Caco-2 (cell line): ENCODE results near the gene BRCC3. TPM values are rescaled to one million over a fixed set of nuclear protein-coding genes. Genes with fewer than 3 reads are reported as not detected.

Experiments
- BruUV-seq: library from RNA; stranded (reverse); fragments of 400-500 nt; replicated peaks from 2 replicates; lab custom pipeline; 2021; lab: Mats Ljungman, UMichigan
- CTCF ChIA-PET: fragments of 300-600 bp; sonication (Branson Sonifier 250); formaldehyde crosslinking; loops from one replicate; lab custom pipeline; 2022; ENCODE audit warnings: antibody characterized with exemption; lab: Charles Lee
- POLR2A ChIA-PET: fragments of 300-600 bp; sonication (Branson Sonifier 250); formaldehyde crosslinking; loops from one replicate; lab custom pipeline; 2022; ENCODE audit warnings: antibody characterized with exemption; lab: Charles Lee
- DNase-seq, 2 experiments: peaks; one replicate each; pipeline versions ENCODE4 v3.0.0 to v3.0.0-alpha.2; 2020 to 2022
- H3K27me3 ChIP-seq: replicated peaks from 2 replicates; pipeline ENCODE4 v1.6.0; 2011; ENCODE audit warnings: low read length; ENCODE audit not compliant: control insufficient read depth, insufficient read depth
- H3K36me3 ChIP-seq: 2 replicates; pipeline ENCODE4 v1.5.1; 2011; ENCODE audit warnings: low read length; ENCODE audit not compliant: control insufficient read depth, insufficient read depth
- H3K4me1 ChIP-seq: fragments of 250-450 bp; sonication (Bioruptor Pico); 2 replicates; pipeline ENCODE4 v1.5.1; 2020; ENCODE audit warnings: mild to moderate bottlenecking
- H3K4me3 ChIP-seq: 2 replicates; pipeline ENCODE4 v1.5.1; 2011; ENCODE audit warnings: low read depth, mild to moderate bottlenecking, control low read depth, low read length
- H3K9me3 ChIP-seq: fragments of 250-450 bp; sonication (Bioruptor Pico); 2 replicates; pipeline ENCODE4 v1.5.1; 2020; ENCODE audit warnings: mild to moderate bottlenecking, moderate library complexity
- H3K27ac Mint-ChIP-seq: one replicate; pipeline ENCODE4 v1.8.0; 2022; ENCODE audit warnings: mixed read lengths; ENCODE audit not compliant: unreplicated experiment
- H3K27me3 Mint-ChIP-seq: one replicate; pipeline ENCODE4 v1.8.0; 2022; ENCODE audit warnings: mixed read lengths; ENCODE audit not compliant: insufficient read depth, unreplicated experiment
- H3K36me3 Mint-ChIP-seq: one replicate; pipeline ENCODE4 v1.8.0; 2022; ENCODE audit warnings: mild to moderate bottlenecking, mixed read lengths; ENCODE audit not compliant: insufficient read depth, unreplicated experiment
- H3K4me1 Mint-ChIP-seq: one replicate; pipeline ENCODE4 v1.8.0; 2022; ENCODE audit warnings: low read depth, mixed read lengths; ENCODE audit not compliant: unreplicated experiment
- H3K4me3 Mint-ChIP-seq: one replicate; pipeline ENCODE4 v1.8.0; 2022; ENCODE audit warnings: mild to moderate bottlenecking, moderate library complexity, mixed read lengths; ENCODE audit not compliant: unreplicated experiment
- H3K9me3 Mint-ChIP-seq: one replicate; pipeline ENCODE4 v1.8.0; 2022; ENCODE audit warnings: mixed read lengths; ENCODE audit not compliant: unreplicated experiment
- CTCF ChIP-seq, 2 experiments: fragments of 200-600 bp in 1 of 2; IDR thresholded peaks; 1 replicate in 1 of 2; 2 replicates in 1 of 2; pipeline versions ENCODE4 v1.5.1 to v1.8.0; 2011 to 2022; ENCODE audit warnings: antibody characterized with exemption in 1 of 2, control low read depth in 1 of 2, inconsistent platforms in 1 of 2, low read depth in 1 of 2, low read length in 1 of 2, mild to moderate bottlenecking in 1 of 2, moderate library complexity in 1 of 2; ENCODE audit not compliant: insufficient read depth in 1 of 2, severe bottlenecking in 1 of 2, unreplicated experiment in 1 of 2
- intact Hi-C: fragments of 100-400 bp; cut with micrococcal nuclease; formaldehyde crosslinking; loops from one replicate; pipeline ENCODE4 v1.10.0; 2022; ENCODE audit not compliant: unreplicated experiment
- total RNA-seq: library from RNA; stranded (reverse); gene quantifications from 2 replicates; pipeline ENCODE4 v1.2.3, GENCODE V29; 2022

BRCC3 gene
- total RNA-seq, 1 experiment from 2014 or later = 30.4 TPM

- no TSS peak for BruUV-seq
- no peak overlapping the region for H3K4me3 ChIP-seq
- H3K4me3 Mint-ChIP-seq = no peak overlapping the region
- H3K9me3 Mint-ChIP-seq = no peaks in the 10 kb centered on the region
- no peaks in the 10 kb centered on the region for H3K9me3 ChIP-seq
- intact Hi-C loops = no loop called here
- no peak for TF ChIP-seq CTCF (IDR thresholded peaks at IDR 0.05; ENCODE audit: insufficient read depth in 1 of 2, low read depth in 1 of 2, low read length in 1 of 2, severe bottlenecking in 1 of 2, unreplicated experiment in 1 of 2)
- CTCF ChIA-PET = no interaction called here
- peaks cover 6% of the 10 kb centered on the region for H3K4me1 Mint-ChIP-seq
- no peak for DNase-seq
- H3K36me3 ChIP-seq = no peaks in the 10 kb centered on the region
- POLR2A ChIA-PET = no interaction called here
- no peaks in the 10 kb centered on the region for H3K27me3 ChIP-seq
- no peaks in the 10 kb centered on the region for H3K27me3 Mint-ChIP-seq
- H3K4me1 ChIP-seq = no peaks in the 10 kb centered on the region
- no peak overlapping the region for H3K27ac Mint-ChIP-seq
- peaks cover 5% of the 10 kb centered on the region for H3K36me3 Mint-ChIP-seq
These were observed 39.7 kb upstream of the BRCC3 start for GRCh38 chrX:155031657-155032056.

GRCh38 chrX:155035688-155036087, 35.6 kb upstream of the BRCC3 start:
- CTCF ChIA-PET = no interaction called here

GRCh38 chrX:155046129-155046810, 25.0 kb upstream of the BRCC3 start:
- Mint-ChIP-seq H3K4me1 (no peaks in the 10 kb centered on the region), H3K27me3 (no peaks in the 10 kb centered on the region), H3K9me3 (no peaks in the 10 kb centered on the region), H3K36me3 (peaks cover 6% of the 10 kb centered on the region), H3K4me3 (no peak overlapping the region), H3K27ac (no peak overlapping the region)
- BruUV-seq = no TSS peak
- intact Hi-C loops = no loop called here
- Histone ChIP-seq H3K4me1 (no peaks in the 10 kb centered on the region), H3K9me3 (no peaks in the 10 kb centered on the region), H3K4me3 (no peak overlapping the region), H3K36me3 (no peaks in the 10 kb centered on the region), H3K27me3 (no peaks in the 10 kb centered on the region)
- TF ChIP-seq CTCF (IDR thresholded peaks at IDR 0.05; ENCODE audit: insufficient read depth in 1 of 2, low read depth in 1 of 2, low read length in 1 of 2, severe bottlenecking in 1 of 2, unreplicated experiment in 1 of 2) = no peak
- no peak for DNase-seq
- CTCF ChIA-PET = no interaction called here
- POLR2A ChIA-PET = no interaction called here

More at GRCh38 chrX:155035688-155036087, 35.6 kb upstream of the BRCC3 start:
- BruUV-seq = no TSS peak
- Mint-ChIP-seq H3K27ac (no peak overlapping the region), H3K9me3 (no peaks in the 10 kb centered on the region), H3K4me3 (no peak overlapping the region), H3K36me3 (no peaks in the 10 kb centered on the region), H3K27me3 (no peaks in the 10 kb centered on the region), H3K4me1 (no peaks in the 10 kb centered on the region)
- intact Hi-C loops = no loop called here
- Histone ChIP-seq H3K9me3 (no peaks in the 10 kb centered on the region), H3K4me1 (no peaks in the 10 kb centered on the region), H3K36me3 (no peaks in the 10 kb centered on the region), H3K4me3 (no peak overlapping the region), H3K27me3 (no peaks in the 10 kb centered on the region)
- TF ChIP-seq CTCF (IDR thresholded peaks at IDR 0.05; ENCODE audit: insufficient read depth in 1 of 2, low read depth in 1 of 2, low read length in 1 of 2, severe bottlenecking in 1 of 2, unreplicated experiment in 1 of 2) = no peak
- POLR2A ChIA-PET = no interaction called here
- no peak for DNase-seq
